GM21381 (cell line): ENCODE results near the gene TMIE.
"Not testable (repeated sequence)": the region's sequence is repeated elsewhere in the genome, so short reads cannot be mapped to it uniquely, and the experiment has no call there.

Experiments
- ATAC-seq: cut with Tn5 transposase; IDR thresholded peaks from one replicate; pipeline ENCODE4 v1.9.1; 2021; ENCODE audit warnings: mild to moderate bottlenecking, moderate library complexity; ENCODE audit not compliant: unreplicated experiment

Gene TMIE

DNA sequence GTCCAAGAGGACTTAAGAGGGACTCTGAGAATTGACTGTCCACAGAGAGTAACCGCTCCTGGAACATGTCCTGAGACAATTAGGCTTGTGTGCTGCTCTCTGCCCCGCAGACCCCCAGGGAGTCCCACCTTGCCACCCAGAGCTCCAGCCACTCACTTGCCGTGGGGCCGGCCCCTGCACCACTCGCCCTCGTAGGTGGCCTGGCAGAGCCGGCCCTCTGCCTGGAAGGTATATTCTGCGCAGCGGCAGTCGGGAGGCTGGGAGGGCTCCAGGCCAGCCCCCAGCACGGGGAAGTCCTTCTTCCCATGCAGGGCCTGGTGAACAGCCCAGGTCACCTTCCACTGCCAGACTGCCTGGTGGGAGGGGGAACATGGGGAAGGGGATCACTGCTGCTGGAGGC, 18.2 kb upstream of the TMIE start:
- ATAC-seq, result no peak

GRCh38 chr3:46684891-46685290, 16.3 kb upstream of the TMIE start:
- no peak for ATAC-seq

- no peak for ATAC-seq
Observed at GRCh38 chr3:46685446-46685845, 15.7 kb upstream of the TMIE start.

DNA sequence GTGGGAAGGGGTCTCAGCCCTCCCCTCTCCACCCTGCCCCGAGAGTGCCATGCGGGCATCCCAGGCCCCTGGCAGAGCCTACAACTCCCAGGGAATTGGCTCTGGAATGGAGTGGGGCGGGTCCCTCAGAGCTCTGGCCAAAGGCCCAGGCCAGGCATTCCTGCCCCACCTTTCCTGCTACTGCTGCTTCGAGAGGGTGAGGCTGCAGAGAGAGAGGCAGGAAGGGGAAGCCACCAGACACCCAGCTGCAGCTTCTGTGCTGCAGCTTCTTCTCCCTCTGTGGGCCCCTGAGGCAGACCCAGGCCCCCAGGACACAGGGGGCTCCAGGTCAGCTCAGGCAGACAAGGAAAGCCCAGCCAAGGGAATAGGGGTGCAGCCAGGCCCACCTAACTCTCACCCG, 10.4 kb upstream of the TMIE start:
- ATAC-seq, result no peak

DNA sequence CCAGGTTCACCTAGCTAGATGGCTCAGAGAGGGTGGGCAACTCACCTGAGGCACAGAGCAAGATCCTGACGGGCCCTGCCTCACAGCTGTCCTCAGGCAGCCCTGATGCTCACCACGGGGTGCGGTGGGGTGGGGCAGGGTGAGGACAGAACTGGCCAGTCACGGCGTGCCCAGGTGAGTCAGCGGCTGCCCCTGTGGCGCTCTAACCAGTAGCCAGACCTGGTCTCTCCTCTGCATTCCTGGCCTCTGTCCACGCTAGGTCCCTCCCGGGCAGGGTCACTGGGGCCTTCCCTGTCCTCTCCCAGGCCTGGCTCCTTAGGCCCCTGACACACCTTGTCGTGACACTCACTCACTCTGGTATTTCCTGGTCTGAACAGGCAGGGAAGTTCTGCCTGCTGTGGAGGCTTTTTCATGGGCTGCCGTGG, 8.6 kb upstream of the TMIE start:
- no peak for ATAC-seq

- ATAC-seq, result no peak
Observed at GRCh38 chr3:46693038-46693891, 7.9 kb upstream of the TMIE start, which contains the start of gene ALS2CL. TSS of gene ALS2CL (minus strand) at chr3:46693679. CDS start at chr3:46689440, 4,239 bp downstream.

GRCh38 chr3:46693892-46694226, 7.3 kb upstream of the TMIE start:
- ATAC-seq, result no peak

GRCh38 chr3:46694520-46694919, 6.7 kb upstream of the TMIE start:
- ATAC-seq, result no peak

GRCh38 chr3:46695177-46695961, 5.8 kb upstream of the TMIE start:
- no peak for ATAC-seq

DNA sequence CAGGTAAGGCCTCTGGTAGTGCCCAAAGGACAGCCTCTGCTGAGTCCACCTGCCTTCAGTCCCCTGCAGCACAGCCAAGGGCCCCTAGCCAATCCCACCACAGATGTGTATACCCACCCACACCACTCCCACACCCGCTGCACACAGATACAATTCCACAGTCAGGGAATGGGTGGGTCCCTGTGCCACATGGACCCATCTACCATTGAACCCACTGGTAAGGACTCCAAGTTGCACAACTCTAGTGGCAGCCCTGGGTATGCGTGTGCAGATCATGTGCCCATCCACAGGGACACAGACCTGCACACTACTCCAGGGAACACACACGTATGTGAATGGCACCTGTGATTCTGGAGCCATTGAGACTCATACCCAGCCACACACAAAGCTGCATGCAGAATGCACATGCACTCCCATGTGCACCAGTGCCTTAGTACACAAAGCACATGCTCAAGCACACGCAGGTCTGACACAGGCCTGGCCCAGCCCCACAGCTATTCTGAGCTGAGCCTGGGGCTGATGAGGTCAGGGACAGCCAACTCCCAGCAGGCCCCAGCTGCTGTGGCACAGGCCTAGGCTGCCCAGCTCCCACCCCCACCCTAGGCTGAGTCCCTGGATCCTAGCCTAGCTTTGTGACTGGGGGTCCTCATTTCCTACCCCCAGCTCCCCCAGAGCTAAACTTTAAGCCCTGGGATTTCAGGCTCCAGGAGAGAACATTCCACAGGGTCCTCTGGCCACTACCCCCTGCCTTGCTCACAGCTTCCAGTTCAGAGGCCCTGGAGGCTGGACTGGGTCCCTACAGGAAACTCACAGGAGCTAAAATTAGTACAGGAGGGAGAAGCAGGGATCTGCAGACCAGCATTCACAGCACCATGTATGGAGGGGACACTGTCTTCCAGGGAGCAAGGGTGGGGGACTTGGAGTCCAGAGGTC, 5.0 kb upstream of the TMIE start:
- no peak for ATAC-seq

DNA sequence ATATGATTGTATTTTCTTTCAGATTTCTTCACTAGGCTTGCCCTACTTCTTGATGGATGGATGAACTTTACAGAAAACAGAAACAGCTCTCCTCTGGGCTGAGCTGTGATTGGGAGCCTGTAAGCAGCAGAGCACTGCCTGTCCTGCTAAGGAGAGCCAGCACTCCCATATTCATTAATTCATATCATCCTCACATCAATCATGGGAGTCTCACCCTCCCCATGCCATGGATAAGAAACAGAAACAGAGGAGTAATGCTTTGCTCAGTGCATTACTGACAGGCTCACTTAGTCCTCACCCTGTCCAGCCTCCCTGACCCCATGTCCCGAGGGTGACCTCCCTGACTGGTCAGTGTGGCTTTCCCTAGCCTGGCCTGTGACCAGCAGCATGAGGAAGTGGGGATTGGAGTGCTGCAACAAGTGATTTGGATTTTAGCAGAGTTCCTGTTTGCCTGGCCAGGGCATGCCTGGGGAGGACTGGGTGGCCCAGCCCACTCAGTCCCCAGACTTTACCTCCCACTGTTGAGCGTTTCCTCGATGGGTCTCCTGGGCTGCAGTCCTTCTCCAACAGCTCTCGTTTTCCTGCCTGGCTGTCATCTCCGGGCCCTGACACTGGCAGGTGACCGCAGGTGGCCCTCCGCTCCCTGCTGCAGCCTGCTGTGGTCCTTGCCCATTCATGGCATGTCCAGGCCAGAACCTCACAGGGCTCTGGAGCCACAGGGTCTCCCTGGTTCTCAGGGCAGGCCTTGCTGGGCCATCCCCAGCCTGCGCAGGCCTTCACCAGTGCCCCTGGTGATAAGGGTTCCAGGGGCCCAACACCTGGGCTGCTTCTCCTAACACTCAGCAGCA, 1.3 kb upstream of the TMIE start:
- ATAC-seq, result no peak

DNA sequence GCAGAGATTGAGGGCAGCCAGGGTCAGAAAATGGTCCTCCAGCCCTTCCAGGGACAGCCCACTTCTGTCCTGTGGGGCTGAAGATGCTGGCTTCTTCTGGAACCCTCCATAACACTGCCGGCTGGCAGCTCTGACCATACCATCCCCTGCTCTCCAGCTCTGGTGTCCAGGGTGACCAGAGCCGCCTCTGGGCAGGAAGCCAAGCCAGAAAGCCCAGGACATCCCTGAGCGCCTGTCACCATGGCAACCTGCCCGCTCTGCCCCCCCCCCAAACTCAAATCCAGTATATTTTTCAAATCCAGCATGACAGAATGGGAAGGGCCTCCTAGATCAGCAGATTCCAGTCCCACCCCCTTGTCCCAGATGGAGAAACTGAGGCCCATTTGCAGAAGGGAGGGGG, 420 bp upstream of the TMIE start:
- no peak for ATAC-seq

GRCh38 chr3:46702246-46703012, 1.2 kb downstream of the TMIE start:
- ATAC-seq, result no peak

DNA sequence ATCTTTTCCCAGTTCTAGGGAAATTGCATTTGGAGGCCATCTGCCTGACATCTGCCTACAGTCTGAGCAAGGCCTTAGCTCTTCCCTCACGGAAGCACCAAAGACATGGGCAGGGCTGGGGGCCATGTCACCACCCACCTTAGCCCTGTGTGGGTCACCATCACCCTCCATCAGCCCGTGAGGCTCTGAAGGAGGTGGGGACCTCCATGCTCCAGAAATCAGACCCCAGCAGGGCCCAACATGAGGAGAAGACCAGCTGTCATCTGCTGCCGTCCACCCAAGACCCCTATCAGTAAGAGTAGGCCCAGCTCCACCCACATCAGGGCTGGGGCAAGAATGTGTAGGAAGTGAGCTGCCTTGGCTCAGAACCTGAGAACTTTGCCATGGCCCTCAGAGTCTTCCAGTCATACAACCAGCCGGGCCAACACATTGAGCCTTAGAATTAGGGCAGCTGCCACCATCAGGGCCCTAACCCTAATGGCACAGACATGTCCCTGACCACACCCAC, 1.9 kb downstream of the TMIE start:
- no peak for ATAC-seq

GRCh38 chr3:46704346-46704745, 3.2 kb downstream of the TMIE start:
- not testable (repeated sequence) for ATAC-seq

- no peak for ATAC-seq
Observed at GRCh38 chr3:46705022-46705530, 3.9 kb downstream of the TMIE start.

DNA sequence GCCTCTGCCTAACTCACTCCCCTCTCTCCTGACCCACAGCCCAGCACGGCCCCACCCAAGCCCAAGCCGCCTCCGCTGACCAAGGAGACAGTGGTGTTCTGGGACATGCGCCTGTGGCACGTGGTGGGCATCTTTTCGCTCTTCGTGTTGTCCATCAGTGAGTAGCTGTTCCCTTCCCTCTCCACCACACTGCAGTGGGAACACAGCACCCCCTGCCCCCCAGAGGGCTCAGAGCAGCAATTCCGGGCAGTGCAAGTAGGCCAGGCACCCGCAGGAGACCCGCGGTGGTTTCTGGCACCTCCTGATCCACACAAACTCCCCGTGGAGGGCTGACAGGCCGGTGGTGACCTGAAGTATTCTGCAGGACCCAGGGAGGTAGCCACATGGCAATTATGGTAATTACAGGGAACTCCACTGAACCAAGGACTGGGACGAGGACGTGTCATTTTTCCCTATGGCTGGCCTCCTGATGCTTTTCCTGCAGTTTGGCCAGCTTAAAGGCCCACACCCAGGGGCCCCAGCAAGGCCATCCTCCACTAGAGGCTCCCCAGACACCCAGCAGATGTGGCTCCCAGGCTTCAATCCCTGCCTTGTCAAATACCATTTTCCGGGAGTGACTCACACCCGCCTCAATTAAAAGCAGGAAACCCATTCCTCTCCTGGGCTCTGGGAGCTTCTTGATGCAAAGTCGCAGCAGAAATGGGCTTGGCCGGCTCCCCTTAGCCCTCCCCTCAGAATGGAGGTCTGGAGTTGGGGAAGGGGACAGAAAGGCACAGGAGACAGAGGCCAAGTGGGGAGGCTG, 4.8 kb downstream of the TMIE start:
- no peak for ATAC-seq
